Measurements from ENCODE around the gene CMSS1. TPM values are rescaled to one million over a fixed set of nuclear protein-coding genes. Genes with fewer than 3 reads are reported as not detected.

Gene CMSS1
- total RNA-seq, 1 experiment from 2014 or later: 64.1 TPM

- H3K4me3 ChIP-seq (replicated peaks in 1 of 2; ENCODE audit: low read depth in 1 of 2, low read length in 2 of 2): no peak overlapping the region
- CTCF ChIA-PET: no interaction called here
- no peak overlapping the region for H3K27ac ChIP-seq (ENCODE audit: low read depth, low read length)
- intact Hi-C loops (cut with micrococcal nuclease): no loop called here
- DNase-seq (ENCODE audit: low read depth, low spot score): no peak
- no peak overlapping the region for H3K4me2 ChIP-seq (ENCODE audit: low read length)
- no peaks in the 10 kb centered on the region for H3K4me1 ChIP-seq (ENCODE audit: control insufficient read depth in 1 of 2, insufficient read depth in 2 of 2, low read length in 2 of 2)
- ATAC-seq: no peak
- H3K27me3 ChIP-seq (ENCODE audit: insufficient read depth, low read length): no peaks in the 10 kb centered on the region
- no peak overlapping the region for H3K9ac ChIP-seq (ENCODE audit: low read length)
- no peaks in the 10 kb centered on the region for H4K20me1 ChIP-seq (ENCODE audit: insufficient read depth)
- no peak for TF ChIP-seq JUND (IDR thresholded peaks at IDR 0.05)
- TF ChIP-seq TCF7L2 (IDR thresholded peaks at IDR 0.05; ENCODE audit: borderline replicate concordance, extremely low read depth, insufficient read depth, insufficient read length): no peak
- no peak for TF ChIP-seq EZH2 (IDR thresholded peaks at IDR 0.05)
- no peak for TF ChIP-seq EZH2phosphoT487 (IDR thresholded peaks at IDR 0.05; ENCODE audit: borderline replicate concordance)
- no peak for TF ChIP-seq RAD21 (IDR thresholded peaks at IDR 0.05; ENCODE audit: low read depth)
- TF ChIP-seq CBX3 (IDR thresholded peaks at IDR 0.05; ENCODE audit: low read depth): no peak
- TF ChIP-seq SIN3A (IDR thresholded peaks at IDR 0.05; ENCODE audit: low read depth): no peak
- no peak for TF ChIP-seq ELF1 (IDR thresholded peaks at IDR 0.05; ENCODE audit: borderline replicate concordance, low read depth)
- TF ChIP-seq CEBPB (IDR thresholded peaks at IDR 0.05; ENCODE audit: low read depth): no peak
- H3K36me3 ChIP-seq (ENCODE audit: control insufficient read depth in 1 of 2, insufficient read depth in 2 of 2, low read length in 2 of 2): no peaks in the 10 kb centered on the region
- H3K9me2 ChIP-seq (ENCODE audit: insufficient read depth): no peaks in the 10 kb centered on the region
- H3K9me3 ChIP-seq (ENCODE audit: control insufficient read depth in 1 of 2, insufficient read depth in 1 of 2, low read depth in 1 of 2, low read length in 2 of 2): no peaks in the 10 kb centered on the region
- H3K79me2 ChIP-seq (ENCODE audit: insufficient read depth, low read length): no peaks in the 10 kb centered on the region
- BruUV-seq (replicated peaks): no TSS peak
- RAD21 ChIA-PET (ENCODE audit: low non-redundant PET in 1 of 2, low total read pairs in 2 of 2, uncharacterized antibody in 2 of 2, unreplicated experiment in 2 of 2): no interaction called here
- POLR2A ChIA-PET: no interaction called here
- no peak overlapping the region for H2AFZ ChIP-seq (ENCODE audit: low read depth, low read length, poor library complexity, severe bottlenecking)
Measured at GRCh38 chr3:100214574-100214964, 396.9 kb downstream of the CMSS1 start.

- CTCF ChIA-PET: no interaction called here
Measured at GRCh38 chr3:100216713-100217112, 399.1 kb downstream of the CMSS1 start.

More at GRCh38 chr3:100216713-100217112, 399.1 kb downstream of the CMSS1 start:
- DNase-seq (ENCODE audit: low read depth, low spot score): no peak
- ATAC-seq: no peak
- H3K4me3 ChIP-seq (replicated peaks in 1 of 2; ENCODE audit: low read depth in 1 of 2, low read length in 2 of 2): no peak overlapping the region
- no peak overlapping the region for H3K4me2 ChIP-seq (ENCODE audit: low read length)
- no peaks in the 10 kb centered on the region for H3K4me1 ChIP-seq (ENCODE audit: control insufficient read depth in 1 of 2, insufficient read depth in 2 of 2, low read length in 2 of 2)
- H3K9ac ChIP-seq (ENCODE audit: low read length): no peak overlapping the region
- no peaks in the 10 kb centered on the region for H3K79me2 ChIP-seq (ENCODE audit: insufficient read depth, low read length)
- H3K27me3 ChIP-seq (ENCODE audit: insufficient read depth, low read length): no peaks in the 10 kb centered on the region
- H2AFZ ChIP-seq (ENCODE audit: low read depth, low read length, poor library complexity, severe bottlenecking): no peak overlapping the region
- H3K9me2 ChIP-seq (ENCODE audit: insufficient read depth): no peaks in the 10 kb centered on the region
- intact Hi-C loops (cut with micrococcal nuclease): no loop called here
- RAD21 ChIA-PET (ENCODE audit: low non-redundant PET in 1 of 2, low total read pairs in 2 of 2, uncharacterized antibody in 2 of 2, unreplicated experiment in 2 of 2): no interaction called here
- POLR2A ChIA-PET: no interaction called here
- no peaks in the 10 kb centered on the region for H3K36me3 ChIP-seq (ENCODE audit: control insufficient read depth in 1 of 2, insufficient read depth in 2 of 2, low read length in 2 of 2)
- TF ChIP-seq JUND (IDR thresholded peaks at IDR 0.05) (no peak), ZNF274 (IDR thresholded peaks at IDR 0.05; ENCODE audit: low read depth, low read length) (no peak), CEBPB (IDR thresholded peaks at IDR 0.05; ENCODE audit: low read depth) (no peak), REST (IDR thresholded peaks at IDR 0.05; ENCODE audit: low read depth) (no peak), ATF3 (IDR thresholded peaks at IDR 0.05) (no peak), YY1 (IDR thresholded peaks at IDR 0.05; ENCODE audit: extremely low read depth, insufficient replicate concordance, low read depth, low read length) (no peak), POLR2AphosphoS5 (IDR thresholded peaks at IDR 0.05; ENCODE audit: low read depth, low read length) (no peak), ZBTB33 (IDR thresholded peaks at IDR 0.05; ENCODE audit: extremely low read depth, insufficient replicate concordance, low read length) (no peak), EZH2phosphoT487 (IDR thresholded peaks at IDR 0.05; ENCODE audit: borderline replicate concordance) (no peak)
- TF ChIP-seq, protein P1, sequence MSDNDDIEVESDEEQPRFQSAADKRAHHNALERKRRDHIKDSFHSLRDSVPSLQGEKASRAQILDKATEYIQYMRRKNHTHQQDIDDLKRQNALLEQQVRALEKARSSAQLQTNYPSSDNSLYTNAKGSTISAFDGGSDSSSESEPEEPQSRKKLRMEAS (IDR thresholded peaks at IDR 0.05): no peak
- BruUV-seq (replicated peaks): no TSS peak
- no peaks in the 10 kb centered on the region for H4K20me1 ChIP-seq (ENCODE audit: insufficient read depth)
- H3K9me3 ChIP-seq (ENCODE audit: control insufficient read depth in 1 of 2, insufficient read depth in 1 of 2, low read depth in 1 of 2, low read length in 2 of 2): no peaks in the 10 kb centered on the region
- no peak overlapping the region for H3K27ac ChIP-seq (ENCODE audit: low read depth, low read length)
